Right kidney (tissue), 1 donor: ENCODE measurements around the gene RUNX3.
"Not testable (repeated sequence)": the region's sequence is repeated elsewhere in the genome, so short reads cannot be mapped to it uniquely, and the experiment has no call there.

Source experiments
- DNase-seq: peaks from one replicate; pipeline ENCODE4 v3.0.0-alpha.2; 2016

The RUNX3 gene

DNA sequence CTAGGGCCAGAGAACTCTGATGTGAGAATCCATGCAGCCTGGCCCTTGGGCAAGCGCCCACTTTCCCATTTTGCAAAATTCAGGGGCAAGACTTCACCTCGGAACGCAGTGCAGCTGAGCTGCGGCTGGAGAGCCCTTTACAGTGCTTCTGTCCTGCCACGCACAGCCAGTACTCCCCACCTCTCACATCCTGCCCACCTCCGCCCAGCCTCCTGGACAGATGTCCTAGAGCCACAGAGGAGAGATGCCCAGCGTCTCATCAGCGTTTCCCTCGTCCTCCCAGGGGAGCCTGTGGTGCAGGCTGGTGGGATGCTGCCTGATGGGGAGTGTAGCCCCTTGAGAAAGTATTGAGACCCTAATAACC lies 29.6 kb downstream of the RUNX3 start:
- no peak for DNase-seq

DNA sequence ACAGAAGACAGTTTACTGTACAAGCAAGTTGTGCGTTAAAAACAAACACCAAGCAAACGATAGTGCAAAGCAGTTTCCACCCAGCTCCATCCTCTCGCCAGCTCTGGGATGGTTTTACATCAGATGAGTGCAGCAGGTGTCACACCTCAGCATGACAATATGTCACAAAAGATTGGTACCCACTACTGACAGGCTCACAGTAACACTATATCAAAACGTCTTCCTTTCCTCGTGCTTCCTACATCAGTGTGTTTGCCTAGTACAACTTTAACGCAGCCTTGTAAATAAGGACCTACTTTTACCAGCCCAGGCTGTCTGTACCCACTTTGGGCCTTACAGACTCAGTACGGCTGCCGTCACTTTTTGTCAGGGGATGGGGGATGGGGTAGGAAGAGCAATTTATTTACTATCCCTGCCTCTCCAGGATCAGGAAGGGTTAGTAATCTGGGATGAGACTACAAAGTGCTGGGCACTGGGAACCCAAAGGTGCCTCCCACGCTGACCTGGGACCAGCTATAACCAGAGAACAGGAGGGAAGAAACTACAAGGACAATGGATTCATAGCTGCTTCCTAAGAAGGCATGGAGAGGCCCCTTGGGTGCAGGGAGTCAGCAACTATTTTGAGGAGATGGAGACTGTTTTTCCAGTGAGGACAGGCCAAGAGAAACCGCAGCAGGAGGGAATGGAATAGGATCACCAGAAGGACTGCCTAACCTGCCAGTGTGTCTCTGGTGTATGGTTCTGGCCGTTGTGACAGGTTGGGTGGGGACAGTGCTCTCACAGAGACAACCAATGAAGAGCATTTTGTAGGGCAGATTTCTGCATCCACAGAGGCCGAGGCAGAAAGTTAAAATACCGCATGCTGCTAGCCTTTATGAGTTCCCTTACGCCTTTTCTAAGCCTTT lies 30.2 kb downstream of the RUNX3 start:
- no peak for DNase-seq

- DNase-seq, result no peak
Observed at GRCh38 chr1:24898909-24899439, 31.1 kb downstream of the RUNX3 start.

DNA sequence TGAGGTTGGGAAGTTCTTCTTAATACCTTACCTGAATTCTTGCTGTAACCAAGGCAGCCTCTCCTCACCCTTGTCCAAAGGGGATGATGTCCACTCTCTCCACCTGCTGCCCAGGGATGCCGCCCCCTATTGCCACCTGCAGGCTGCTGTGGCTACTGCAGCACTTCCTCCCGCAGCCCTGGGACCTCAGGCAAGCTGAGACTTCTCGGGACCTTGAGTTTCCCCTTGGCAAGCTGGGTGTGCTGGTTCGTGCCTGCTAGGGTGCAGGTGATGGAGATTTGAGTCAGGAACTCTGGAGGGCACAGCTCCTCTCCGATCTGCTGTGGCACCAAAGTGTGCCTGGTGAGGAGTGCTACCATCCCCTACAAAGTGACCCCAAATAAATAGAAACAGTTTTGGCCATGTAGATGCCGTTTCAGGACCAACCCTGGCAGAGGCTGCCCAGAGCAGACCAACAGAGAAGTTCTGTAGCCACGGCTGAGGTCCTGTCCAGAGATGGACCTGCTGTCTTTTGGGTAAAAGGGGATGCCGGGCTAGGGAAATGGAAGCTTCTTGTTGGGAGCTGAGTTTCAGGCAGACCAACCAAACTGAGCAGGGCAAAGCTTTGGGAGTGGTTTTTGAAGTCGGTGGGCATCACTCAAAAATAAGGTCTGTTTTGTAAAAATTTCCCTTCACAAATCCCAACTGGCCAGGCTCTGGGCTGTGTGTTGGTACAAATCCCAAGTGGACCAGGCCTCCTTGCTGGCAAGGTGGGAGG lies 31.7 kb downstream of the RUNX3 start:
- DNase-seq, result no peak

- DNase-seq, result no peak
Observed at GRCh38 chr1:24897263-24898151, 32.6 kb downstream of the RUNX3 start.

GRCh38 chr1:24896596-24897262 lies 33.3 kb downstream of the RUNX3 start:
- DNase-seq, result no peak

DNA sequence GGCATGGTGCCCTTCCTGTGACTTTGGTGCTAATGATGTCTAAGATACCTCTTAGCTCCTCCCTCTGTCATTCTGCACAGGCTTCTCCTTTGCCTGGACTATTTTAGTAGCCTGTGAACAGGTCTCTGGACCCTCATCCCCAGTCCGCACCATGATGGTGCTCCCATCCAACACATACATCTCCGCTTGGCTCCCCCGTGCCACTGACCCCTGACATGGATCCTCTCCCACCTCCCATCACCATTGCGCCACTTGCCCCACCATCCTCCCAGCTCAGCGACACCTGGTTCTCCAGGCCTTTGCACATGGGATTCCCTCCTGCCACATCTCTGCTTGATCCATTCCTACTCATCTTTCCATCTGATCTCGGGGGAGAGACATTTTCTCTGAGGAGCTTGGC lies 33.9 kb downstream of the RUNX3 start:
- DNase-seq, result no peak

GRCh38 chr1:24895511-24895910 lies 34.6 kb downstream of the RUNX3 start:
- no peak for DNase-seq

DNA sequence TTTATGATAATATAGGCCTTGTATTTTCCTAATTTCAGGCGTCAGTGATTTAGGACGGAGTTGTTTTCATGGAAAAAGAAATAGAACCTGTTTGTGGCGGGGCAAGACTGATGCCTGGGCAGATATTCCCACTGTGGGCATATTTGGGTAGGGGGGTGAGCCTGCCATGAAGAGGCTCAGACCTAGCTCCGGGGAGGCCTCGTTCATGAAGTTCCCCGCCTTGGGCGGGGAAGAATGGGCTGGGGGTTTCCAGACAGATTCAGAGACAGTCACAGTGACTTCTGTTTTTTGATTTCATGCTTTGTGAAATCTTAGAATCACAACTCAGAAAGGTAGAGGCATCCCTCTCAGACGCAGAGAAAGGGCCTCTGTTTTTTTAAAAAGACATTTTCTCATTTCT lies 36.1 kb downstream of the RUNX3 start:
- no peak for DNase-seq

DNA sequence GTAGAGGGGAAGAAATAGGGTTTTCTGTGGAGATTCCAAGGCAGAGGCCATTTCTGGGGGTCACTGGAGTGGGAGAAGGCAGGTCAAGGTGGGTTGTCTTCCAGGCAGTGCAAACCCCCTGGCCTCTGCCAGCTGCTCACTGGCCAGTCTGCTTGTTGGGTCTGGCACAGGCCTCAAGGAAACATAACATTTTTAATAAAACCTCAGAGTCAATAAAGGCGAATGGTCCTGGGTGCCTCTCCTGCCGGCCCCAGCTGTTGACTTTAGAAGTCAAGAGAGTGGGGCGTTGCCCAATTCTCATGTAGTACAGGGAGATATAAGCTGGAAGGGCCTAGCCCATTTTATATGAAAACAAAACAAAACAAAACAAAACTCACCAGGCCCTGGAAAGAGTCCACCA lies 36.6 kb downstream of the RUNX3 start:
- DNase-seq, result no peak

- DNase-seq, result no peak
Observed at GRCh38 chr1:24892188-24893153, 37.6 kb downstream of the RUNX3 start.

- DNase-seq, result not testable (repeated sequence)
Observed at GRCh38 chr1:24891367-24891766, 38.7 kb downstream of the RUNX3 start.

GRCh38 chr1:24890887-24891286 lies 39.2 kb downstream of the RUNX3 start:
- DNase-seq, result no peak

- no peak for DNase-seq
Observed at GRCh38 chr1:24888971-24889676, 41.0 kb downstream of the RUNX3 start.

DNA sequence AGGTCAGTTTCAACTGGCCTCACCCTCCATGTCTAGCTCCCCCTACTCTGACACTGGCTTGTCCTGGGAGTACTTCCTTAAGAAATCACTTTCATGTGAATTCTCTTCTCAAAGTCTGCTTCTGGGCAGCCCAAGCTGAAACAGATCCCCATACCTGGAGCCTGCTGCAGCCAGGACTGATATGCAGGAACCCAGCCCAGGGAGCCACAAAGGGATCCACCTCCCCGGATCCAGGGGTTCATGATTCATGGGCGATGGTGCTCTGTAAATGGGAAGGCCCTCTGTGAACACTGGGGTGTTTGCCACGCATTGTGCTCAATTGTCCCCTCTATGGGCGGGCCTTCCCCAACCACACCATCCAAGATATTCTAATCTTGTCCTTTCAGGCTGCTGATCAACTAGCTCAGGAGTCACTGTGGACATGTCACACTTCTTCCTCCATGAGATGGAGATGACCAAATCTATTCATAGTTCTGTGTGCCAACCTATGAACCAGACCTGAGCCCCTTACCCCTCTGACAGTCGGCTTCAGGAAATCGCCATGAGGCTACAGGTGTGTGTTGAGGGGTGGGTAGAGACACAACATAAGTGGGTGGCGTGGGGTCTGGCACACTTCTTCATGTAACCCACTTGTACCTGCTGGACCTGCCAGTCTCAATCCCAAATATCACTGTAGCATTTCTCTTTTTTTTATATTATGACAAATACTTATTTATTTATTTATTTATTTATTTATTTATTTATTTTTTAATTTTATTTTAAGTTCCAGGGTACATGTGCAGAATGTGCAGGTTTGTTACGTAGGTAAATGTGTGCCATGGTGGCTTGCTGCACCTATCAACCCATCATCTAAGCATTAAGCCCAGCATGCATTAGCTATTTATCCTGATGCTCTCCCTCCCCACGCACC lies 41.8 kb downstream of the RUNX3 start:
- no peak for DNase-seq

- no peak for DNase-seq
Observed at GRCh38 chr1:24886241-24886640, 43.8 kb downstream of the RUNX3 start.

GRCh38 chr1:24884751-24885150 lies 45.3 kb downstream of the RUNX3 start:
- no peak for DNase-seq

DNA sequence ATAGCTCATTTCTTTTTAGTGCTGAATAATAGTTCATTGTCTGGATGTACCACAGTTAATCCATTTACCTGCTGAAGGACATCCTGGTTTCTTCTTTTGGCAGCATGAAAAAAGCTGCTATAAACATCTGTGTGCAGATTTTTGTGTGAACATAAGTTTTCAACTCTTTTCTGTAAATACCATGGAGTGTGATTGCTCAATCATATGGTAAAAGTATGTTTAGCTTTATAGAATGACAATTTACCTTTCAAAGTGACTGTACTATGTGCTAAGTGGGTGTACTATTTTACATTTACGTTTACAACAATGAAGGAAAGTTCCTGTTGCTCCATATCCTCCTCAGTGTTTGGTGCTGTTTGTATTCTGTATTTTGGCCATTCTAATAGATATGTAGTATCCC lies 49.0 kb downstream of the RUNX3 start:
- DNase-seq, result no peak
